Measurements from ENCODE around the gene GJC3.
"Not testable (repeated sequence)": the region's sequence is repeated elsewhere in the genome, so short reads cannot be mapped to it uniquely, and the experiment has no call there.

GJC3 gene

DNA sequence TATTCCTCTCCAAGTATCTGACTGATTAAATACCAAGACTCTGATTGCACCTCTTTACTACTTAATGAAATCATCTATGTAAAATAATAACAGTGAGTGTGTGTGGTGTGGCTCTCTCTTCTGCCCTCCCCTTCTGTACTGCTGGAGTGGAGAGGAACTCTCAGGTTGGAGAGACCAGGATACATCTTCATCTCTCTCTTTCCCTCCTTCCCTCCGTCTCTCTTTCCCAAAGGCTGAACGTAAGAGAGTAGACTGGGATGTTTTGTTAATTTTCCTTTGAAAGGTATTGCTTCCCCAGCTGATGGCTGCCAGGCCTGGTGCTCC, 272 bp upstream of the GJC3 start:
- no peak for DNase-seq (ENCODE audit: low spot score)

DNA sequence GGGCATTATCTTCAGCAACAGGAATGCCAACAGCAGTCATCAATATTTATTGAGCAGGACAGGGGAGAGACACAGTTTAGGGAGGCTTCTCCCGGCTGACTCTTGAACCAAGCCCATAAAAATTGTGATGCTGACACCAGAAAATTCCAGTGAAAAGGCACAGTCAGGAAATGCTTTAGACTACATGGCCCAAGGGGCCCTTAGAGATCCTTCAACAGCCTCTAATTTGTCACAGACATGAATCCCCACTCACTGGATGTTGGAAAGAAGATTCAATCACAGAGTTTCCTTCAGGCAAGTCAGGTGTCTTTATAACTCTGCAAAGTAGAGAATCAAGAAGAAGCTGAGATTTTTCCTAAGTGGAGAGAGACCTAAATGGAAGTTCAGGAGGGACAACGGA, 1.2 kb downstream of the GJC3 start:
- DNase-seq (ENCODE audit: low spot score), result no peak

GRCh38 chr7:99927536-99927935, 1.9 kb downstream of the GJC3 start:
- DNase-seq (ENCODE audit: low spot score), result no peak

DNA sequence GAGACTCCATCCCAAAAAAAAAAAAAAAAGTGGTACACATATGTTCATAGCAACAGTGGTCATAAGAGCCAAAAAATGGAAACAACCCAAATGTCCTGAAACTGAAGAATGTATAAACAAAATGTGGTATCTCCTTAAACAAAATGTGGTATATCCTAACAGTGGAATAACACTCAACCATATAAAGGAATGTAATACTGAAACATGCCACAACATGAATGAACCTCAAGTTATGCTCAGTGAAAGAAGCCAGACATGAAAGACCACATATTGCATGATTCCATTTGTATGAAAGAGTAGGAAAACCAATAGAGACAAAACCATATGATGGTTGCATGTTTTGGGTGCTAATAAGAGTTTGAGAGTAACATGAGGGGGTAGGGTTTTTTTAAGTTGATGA, 3.1 kb downstream of the GJC3 start:
- no peak for DNase-seq (ENCODE audit: low spot score)

- no peak for DNase-seq (ENCODE audit: low spot score)
These were observed 6.2 kb downstream of the GJC3 start for GRCh38 chr7:99923200-99923599.

- no peak for DNase-seq (ENCODE audit: low spot score)
These were observed 9.3 kb downstream of the GJC3 start for GRCh38 chr7:99920149-99920548.

DNA sequence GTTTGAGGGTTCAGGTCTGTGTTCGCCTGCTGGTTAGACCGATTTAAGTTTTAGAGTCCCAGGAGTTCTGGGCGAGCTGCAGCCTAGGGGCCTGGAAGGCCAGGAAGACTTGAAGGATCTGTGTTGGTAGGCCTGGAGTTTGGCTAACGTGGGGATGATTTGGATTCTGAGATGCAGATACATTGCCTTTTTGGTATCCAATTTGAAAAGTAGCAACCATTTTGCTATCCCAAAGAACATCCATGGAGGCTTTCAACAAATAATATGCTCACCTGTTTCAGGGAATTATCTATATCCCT, 9.7 kb downstream of the GJC3 start:
- no peak for DNase-seq (ENCODE audit: low spot score)

GRCh38 chr7:99918959-99919813, 10.2 kb downstream of the GJC3 start, which contains the start of gene TRIM4:
Gene TRIM4 (minus strand): TSS chr7:99919530. CDS start chr7:99919401, 129 bp downstream.
- peak; percentile 93 for DNase-seq (ENCODE audit: low spot score)

GRCh38 chr7:99910976-99911375, 18.4 kb downstream of the GJC3 start:
- DNase-seq (ENCODE audit: low spot score), result no peak

DNA sequence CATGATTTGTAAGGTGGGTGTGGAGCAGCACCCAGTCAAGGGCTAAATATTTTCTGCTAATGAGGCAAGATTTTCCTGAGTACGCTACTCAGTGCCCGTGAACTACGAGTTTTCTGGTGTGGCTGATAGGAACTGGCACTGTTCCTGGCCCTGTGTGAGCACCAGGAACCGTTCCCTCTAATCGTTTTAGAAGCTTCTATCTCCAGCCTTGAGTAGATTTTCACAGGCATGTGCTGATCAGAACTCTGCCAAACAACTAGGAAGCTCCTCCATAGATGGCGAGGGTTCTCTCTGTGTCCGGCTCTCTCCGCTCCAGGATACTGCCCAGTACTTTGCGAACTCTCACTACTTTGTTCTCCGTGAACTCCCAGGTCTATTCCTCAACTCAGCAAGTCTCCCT, 27.8 kb downstream of the GJC3 start:
- DNase-seq (ENCODE audit: low spot score), result no peak

GRCh38 chr7:99899830-99900519, 29.4 kb downstream of the GJC3 start:
- DNase-seq (ENCODE audit: low spot score), result no peak

DNA sequence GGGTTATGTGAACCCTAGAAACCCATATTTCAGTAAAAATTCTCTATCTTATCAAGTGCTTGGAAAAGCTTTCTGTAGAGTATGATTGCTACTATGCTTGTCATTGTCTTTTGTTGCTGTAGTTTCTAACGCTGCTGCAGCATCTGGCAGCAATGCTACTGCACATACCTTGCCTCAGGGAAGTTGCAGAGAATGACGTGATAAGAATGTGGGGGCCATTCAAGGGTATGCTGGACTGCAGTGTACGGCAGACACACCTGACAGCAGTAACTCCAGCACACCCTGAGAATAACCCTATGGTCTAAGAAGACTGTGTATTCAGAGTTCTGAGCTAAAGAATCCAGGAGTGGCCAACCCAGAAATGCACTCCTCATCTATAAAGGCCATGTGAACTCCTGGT, 30.6 kb downstream of the GJC3 start:
- DNase-seq (ENCODE audit: low spot score), result no peak

- DNase-seq (ENCODE audit: low spot score), result no peak
These were observed 31.4 kb downstream of the GJC3 start for GRCh38 chr7:99898023-99898357.

GRCh38 chr7:99897322-99898022, 31.9 kb downstream of the GJC3 start:
- DNase-seq (ENCODE audit: low spot score), result no peak

GRCh38 chr7:99894738-99895137, 34.7 kb downstream of the GJC3 start:
- DNase-seq (ENCODE audit: low spot score), result no peak

GRCh38 chr7:99893280-99893679, 36.1 kb downstream of the GJC3 start:
- DNase-seq (ENCODE audit: low spot score), result no peak

DNA sequence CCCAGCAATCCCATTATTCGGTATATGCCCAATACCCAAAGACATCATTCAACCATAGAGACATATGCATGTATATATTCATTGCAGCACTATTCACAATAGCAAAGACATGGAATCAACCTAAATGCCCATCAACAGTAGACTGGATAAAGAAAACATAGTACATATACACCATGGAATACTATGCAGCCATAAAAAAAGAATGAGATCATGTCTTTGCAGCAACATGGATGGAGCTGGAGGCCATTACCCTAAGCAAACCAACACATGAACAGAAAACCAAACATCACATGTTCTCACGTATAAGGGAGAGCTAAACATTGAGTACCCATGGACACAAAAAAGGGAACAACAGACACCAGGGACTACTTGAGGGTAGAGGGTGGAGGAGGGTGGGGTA, 39.1 kb downstream of the GJC3 start:
- DNase-seq (ENCODE audit: low spot score), result not testable (repeated sequence)

GRCh38 chr7:99888366-99888765, 41.1 kb downstream of the GJC3 start:
- DNase-seq (ENCODE audit: low spot score), result not testable (repeated sequence)

- no peak for DNase-seq (ENCODE audit: low spot score)
These were observed 48.0 kb downstream of the GJC3 start for GRCh38 chr7:99881370-99881769.

GRCh38 chr7:99876933-99877332, 52.5 kb downstream of the GJC3 start, which contains the start of gene OR2AE1:
Gene OR2AE1 (minus strand): TSS chr7:99877033. CDS start chr7:99877033, 0 bp downstream.
- DNase-seq (ENCODE audit: low spot score), result no peak

- no peak for DNase-seq (ENCODE audit: low spot score)
These were observed 52.9 kb downstream of the GJC3 start for GRCh38 chr7:99876491-99876890.
